NCI-H2227 (cell line): ENCODE measurements around the gene GSE1.

Experiments used
- DNase-seq: peaks from one replicate; lab custom pipeline; 2025; ENCODE audit not compliant: unreplicated experiment; lab: John Stamatoyannopoulos, UW

The GSE1 gene

GRCh38 chr16:85696781-85697180 is 83.7 kb downstream of the GSE1 start:
- no peak for DNase-seq

GRCh38 chr16:85697431-85697830 is 84.3 kb downstream of the GSE1 start:
- no peak for DNase-seq

- DNase-seq, result no peak
Measured at GRCh38 chr16:85698459-85698891, 85.4 kb downstream of the GSE1 start.

- DNase-seq, result no peak
Measured at GRCh38 chr16:85698935-85699558, 85.9 kb downstream of the GSE1 start.

GRCh38 chr16:85699628-85700027 is 86.5 kb downstream of the GSE1 start:
- no peak for DNase-seq

- DNase-seq, result no peak
Measured at GRCh38 chr16:85704011-85704410, 90.9 kb downstream of the GSE1 start.

- DNase-seq, result no peak
Measured at GRCh38 chr16:85704900-85705846, 92.1 kb downstream of the GSE1 start.

GRCh38 chr16:85706449-85707034 is 93.4 kb downstream of the GSE1 start:
- DNase-seq, result no peak

- no peak for DNase-seq
Measured at GRCh38 chr16:85707528-85708095, 94.5 kb downstream of the GSE1 start.

- no peak for DNase-seq
Measured at GRCh38 chr16:85708338-85708737, 95.2 kb downstream of the GSE1 start.

GRCh38 chr16:85709766-85710585 is 96.9 kb downstream of the GSE1 start:
- peak; percentile 11 for DNase-seq

GRCh38 chr16:85710732-85711131 is 97.6 kb downstream of the GSE1 start:
- DNase-seq, result no peak

GRCh38 chr16:85711982-85712587 is 99.0 kb downstream of the GSE1 start:
- DNase-seq, result no peak

GRCh38 chr16:85712801-85713200 is 99.7 kb downstream of the GSE1 start:
- no peak for DNase-seq

- DNase-seq, result peak; percentile 75
Measured at GRCh38 chr16:85715169-85716021, 102.3 kb downstream of the GSE1 start.

- DNase-seq, result no peak
Measured at GRCh38 chr16:85716022-85716679, 103.0 kb downstream of the GSE1 start.

GRCh38 chr16:85716680-85717038 is 103.5 kb downstream of the GSE1 start:
- DNase-seq, result no peak

- DNase-seq, result peak; percentile 78
Measured at GRCh38 chr16:85717393-85718152, 104.5 kb downstream of the GSE1 start.
